T-cell (primary cell): ENCODE measurements around the gene KLHL26. TPM values are rescaled to one million over a fixed set of nuclear protein-coding genes. Genes with fewer than 3 reads are reported as not detected.

Experiments
- ATAC-seq, 4 experiments: fragments of 200-7000 bp in 3 of 4; fragments of 150-1000 bp in 1 of 4; cut with Tn5 transposase; replicated peaks in 1 of 4; 1 replicate in 3 of 4; 2 replicates in 1 of 4; pipeline ENCODE4 v1.10.0; 2021; ENCODE audit warnings: moderate library complexity in 3 of 4, mild to moderate bottlenecking in 2 of 4, moderate number of reproducible peaks in 1 of 4
- CTCF ChIA-PET, 2 donors: fragments of 300-600 bp; sonication (Branson Sonifier 250); formaldehyde crosslinking; loops; one replicate each; lab custom pipeline; 2022; ENCODE audit warnings: antibody characterized with exemption in 2 of 2; lab: Charles Lee
- POLR2A ChIA-PET, 2 donors: fragments of 300-600 bp; sonication (Branson Sonifier 250); formaldehyde crosslinking; loops; one replicate each; lab custom pipeline; 2022; ENCODE audit warnings: antibody characterized with exemption in 2 of 2; lab: Charles Lee
- DNase-seq, 35 experiments: peaks; one replicate each; pipeline versions ENCODE4 v3.0.0 to v3.0.0-alpha.2; 2013 to 2023
- H3K27ac ChIP-seq: one replicate; pipeline ENCODE4 v1.5.1; 2013; ENCODE audit warnings: low read length
- H3K27me3 ChIP-seq, 2 experiments: replicated peaks in 1 of 2; 1 replicate in 1 of 2; 2 replicates in 1 of 2; pipeline versions ENCODE4 v1.6.1 to v1.7.0; 2013; ENCODE audit warnings: low read length in 1 of 2, mixed read lengths in 1 of 2; ENCODE audit not compliant: control insufficient read depth in 2 of 2, insufficient read depth in 2 of 2; ENCODE audit errors: extremely low read depth in 1 of 2
- H3K36me3 ChIP-seq, 2 donors: 1 replicate in 1 of 2; 2 replicates in 1 of 2; pipeline versions ENCODE4 v1.6.1 to v1.7.0; 2013; ENCODE audit warnings: low read length in 1 of 2; ENCODE audit not compliant: control insufficient read depth in 2 of 2, insufficient read depth in 1 of 2; ENCODE audit errors: extremely low read depth in 1 of 2
- H3K4me1 ChIP-seq, 2 experiments: 1 replicate in 1 of 2; 2 replicates in 1 of 2; pipeline versions ENCODE4 v1.6.1 to v1.7.0; 2013; ENCODE audit warnings: low read length in 2 of 2, mixed read lengths in 1 of 2; ENCODE audit not compliant: insufficient read depth in 2 of 2, control insufficient read depth in 1 of 2; ENCODE audit errors: extremely low read depth in 1 of 2
- H3K4me3 ChIP-seq, 2 donors: 1 replicate in 1 of 2; 2 replicates in 1 of 2; pipeline versions ENCODE4 v1.5.1 to v1.7.0; 2013; ENCODE audit warnings: mild to moderate bottlenecking in 2 of 2, low read length in 1 of 2, moderate library complexity in 1 of 2; ENCODE audit not compliant: control insufficient read depth in 1 of 2; ENCODE audit errors: extremely low read depth in 1 of 2
- H3K9me3 ChIP-seq: 2 replicates; pipeline ENCODE4 v1.7.0; 2013
- H3K27ac Mint-ChIP-seq, 2 donors: one replicate each; pipeline ENCODE4 v1.8.0; 2020 to 2021; ENCODE audit warnings: mild to moderate bottlenecking in 2 of 2, mixed read lengths in 2 of 2
- H3K27me3 Mint-ChIP-seq, 2 donors: one replicate each; pipeline ENCODE4 v1.8.0; 2021 to 2022; ENCODE audit warnings: mixed read lengths in 2 of 2
- H3K36me3 Mint-ChIP-seq: one replicate; pipeline ENCODE4 v1.8.0; 2021; ENCODE audit warnings: mixed read lengths
- H3K4me1 Mint-ChIP-seq, 3 donors: one replicate each; pipeline ENCODE4 v1.8.0; 2020 to 2022; ENCODE audit warnings: mixed read lengths in 3 of 3, mild to moderate bottlenecking in 1 of 3
- H3K4me3 Mint-ChIP-seq, 3 donors: one replicate each; pipeline ENCODE4 v1.8.0; 2020 to 2022; ENCODE audit warnings: mild to moderate bottlenecking in 3 of 3, mixed read lengths in 3 of 3, moderate library complexity in 3 of 3
- H3K9me3 Mint-ChIP-seq, 3 donors: one replicate each; pipeline ENCODE4 v1.8.0; 2020 to 2022; ENCODE audit warnings: mixed read lengths in 3 of 3
- WGBS: methylation state at CpG from one replicate; pipeline ENCODE4 v1.1.5; 2013; ENCODE audit warnings: missing lambda C conversion rate; ENCODE audit not compliant: insufficient coverage; 5-methylcytosine and 5-hydroxymethylcytosine counted together
- total RNA-seq, 35 experiments: library from RNA in 6 of 35; stranded (reverse) in 6 of 35; fragments of 120-200 nt in 1 of 35; gene quantifications; one replicate each; pipeline versions ENCODE4 v1.2.1 to v1.2.4 and lab custom pipeline; 2013 to 2026

Gene KLHL26
- total RNA-seq, 5 donors from 2014 or later (not counting 1 experiment from before 2014, with no cell fraction given): 8.8 to 16.4 (median 14.1) TPM

DNA sequence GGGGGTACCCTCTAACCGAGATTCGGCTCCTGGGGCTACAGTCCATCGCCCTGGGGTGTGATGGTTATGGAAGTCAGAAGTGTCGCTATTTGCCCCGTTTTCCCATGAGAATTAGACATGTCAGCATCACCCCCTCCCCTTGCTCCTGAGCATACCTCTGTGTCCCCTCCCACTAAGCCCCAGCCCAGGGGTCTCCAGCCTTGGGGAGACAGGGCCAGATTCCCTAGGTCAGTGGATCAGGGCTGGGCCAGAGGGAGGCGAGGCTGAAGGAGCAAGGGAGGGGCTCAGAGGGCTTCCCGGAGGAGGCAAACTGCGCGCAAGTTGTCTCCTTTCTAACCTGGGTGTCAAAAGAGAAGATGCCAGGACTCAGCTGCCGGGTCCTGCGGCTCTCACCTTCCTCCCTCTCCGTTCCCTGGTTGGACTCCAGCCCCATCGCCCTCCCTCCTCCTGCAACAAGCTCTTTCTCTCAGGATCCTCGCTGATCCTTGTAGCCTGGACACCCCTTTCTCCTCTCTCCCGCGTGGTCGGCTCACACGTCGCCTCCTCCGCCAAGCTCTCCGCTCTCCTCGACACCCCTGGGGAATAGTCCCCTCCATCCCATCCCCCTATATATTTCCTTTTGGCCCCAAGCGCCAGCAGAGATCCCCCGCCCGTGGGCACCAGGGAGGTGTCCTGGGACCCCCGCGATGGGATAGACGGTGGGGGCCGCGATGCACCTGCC is 24.6 kb upstream of the KLHL26 start:
- H3K36me3 ChIP-seq: no peaks in the 10 kb centered on the region
- H3K27me3 ChIP-seq: peaks cover 17 to 94% of the 10 kb centered on the region in 2 experiments
- peaks cover 6 to 38% of the 10 kb centered on the region in 2 experiments for H3K4me1 ChIP-seq
- DNase-seq: no peak
- H3K27me3 Mint-ChIP-seq: peaks cover 53 to 87% of the 10 kb centered on the region in 2 donors
- ATAC-seq: peak in 1 of 4 experiments; percentile 4
- H3K4me3 ChIP-seq: peak overlapping the region; percentile 45 to 79
- H3K4me3 Mint-ChIP-seq: peak overlapping the region; percentile 67 to 78 (median 71)
- WGBS: under 1% methylated on average over 19 of the region's 30 CpGs
- H3K27ac ChIP-seq: no peak overlapping the region
- peaks cover 16 to 35% (median 20%) of the 10 kb centered on the region in 3 donors for H3K4me1 Mint-ChIP-seq
- H3K27ac Mint-ChIP-seq: no peak overlapping the region
- no peaks in the 10 kb centered on the region for H3K9me3 Mint-ChIP-seq
- no peaks in the 10 kb centered on the region for H3K36me3 Mint-ChIP-seq
- ChIA-PET CTCF (interaction anchor here in 1 of 2 donors (0.5 kb wide), 1 partner anchor 61 kb away, joined by 4 read pairs; no protein-coding TSS in a partner anchor), POLR2A (no interaction called here)
- H3K9me3 ChIP-seq: no peaks in the 10 kb centered on the region

DNA sequence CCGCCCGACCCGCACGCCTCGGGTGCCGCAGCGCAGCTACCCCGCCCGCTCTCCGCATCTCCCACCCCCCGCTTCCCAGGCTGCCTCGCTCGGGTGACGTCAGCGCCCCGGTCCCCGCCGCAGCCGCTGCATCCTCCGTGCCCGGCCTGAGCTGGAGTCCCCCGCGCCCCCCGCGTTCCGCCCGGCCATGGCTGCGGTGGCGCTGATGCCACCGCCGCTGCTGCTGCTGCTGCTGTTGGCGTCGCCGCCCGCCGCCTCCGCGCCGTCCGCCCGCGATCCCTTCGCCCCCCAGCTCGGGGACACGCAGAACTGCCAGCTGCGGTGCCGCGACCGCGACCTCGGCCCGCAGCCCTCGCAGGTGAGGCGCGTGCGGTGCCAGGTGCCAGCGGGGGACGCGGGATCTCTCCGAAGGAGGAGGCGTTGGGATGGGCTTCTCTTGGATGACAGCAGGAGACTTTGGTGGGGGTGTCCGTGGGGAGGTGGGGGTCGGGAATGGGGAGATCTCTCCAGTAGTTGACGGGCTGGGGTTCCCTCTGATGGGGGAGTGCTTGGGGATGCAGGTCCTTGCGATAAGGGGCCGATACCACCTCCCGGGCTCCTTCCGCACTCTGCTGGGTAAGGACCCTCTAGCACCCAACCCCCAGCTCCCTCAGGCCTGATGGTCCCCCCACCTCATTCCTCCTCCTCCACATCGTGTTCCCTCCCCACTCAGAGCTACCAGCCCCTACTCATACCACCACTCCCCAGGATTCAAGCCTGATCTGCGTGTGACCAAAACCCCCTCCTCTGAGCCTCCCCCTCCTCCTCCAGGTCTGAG is 23.8 kb upstream of the KLHL26 start, which contains the start of gene TMEM59L:
Gene TMEM59L, plus strand, starts transcription at position 99 of the 817 bp plus-strand sequence. Its CDS starts 89 bp downstream, at position 188.
- Mint-ChIP-seq H3K27ac (no peak within 1 kb of the TSS), H3K4me3 (peak within 1 kb of the TSS; percentile 67 to 78 (median 71)), H3K27me3 (peaks cover 53 to 87% of the 10 kb centered on the region in 2 donors), H3K36me3 (no peaks in the 10 kb centered on the region), H3K4me1 (peaks cover 14 to 31% (median 20%) of the 10 kb centered on the region in 3 donors), H3K9me3 (no peaks in the 10 kb centered on the region)
- Histone ChIP-seq H3K36me3 (no peaks in the 10 kb centered on the region), H3K4me3 (peak within 1 kb of the TSS; percentile 45 to 79), H3K27ac (no peak within 1 kb of the TSS), H3K9me3 (no peaks in the 10 kb centered on the region), H3K27me3 (peaks cover 17 to 94% of the 10 kb centered on the region in 2 experiments), H3K4me1 (peaks cover 6 to 30% of the 10 kb centered on the region in 2 experiments)
- DNase-seq (peak in 31 of 35 experiments; percentile 28 to 70 (median 48)), ATAC-seq (peak; percentile 47 to 83 (median 71))
- WGBS: 2% methylated on average over 62 of the region's 70 CpGs
- CTCF ChIA-PET: no interaction called here
- POLR2A ChIA-PET: interaction anchor here in 1 of 2 donors (0.6 kb wide), 1 partner anchor 183 kb away, joined by 8 read pairs; no protein-coding TSS in a partner anchor

DNA sequence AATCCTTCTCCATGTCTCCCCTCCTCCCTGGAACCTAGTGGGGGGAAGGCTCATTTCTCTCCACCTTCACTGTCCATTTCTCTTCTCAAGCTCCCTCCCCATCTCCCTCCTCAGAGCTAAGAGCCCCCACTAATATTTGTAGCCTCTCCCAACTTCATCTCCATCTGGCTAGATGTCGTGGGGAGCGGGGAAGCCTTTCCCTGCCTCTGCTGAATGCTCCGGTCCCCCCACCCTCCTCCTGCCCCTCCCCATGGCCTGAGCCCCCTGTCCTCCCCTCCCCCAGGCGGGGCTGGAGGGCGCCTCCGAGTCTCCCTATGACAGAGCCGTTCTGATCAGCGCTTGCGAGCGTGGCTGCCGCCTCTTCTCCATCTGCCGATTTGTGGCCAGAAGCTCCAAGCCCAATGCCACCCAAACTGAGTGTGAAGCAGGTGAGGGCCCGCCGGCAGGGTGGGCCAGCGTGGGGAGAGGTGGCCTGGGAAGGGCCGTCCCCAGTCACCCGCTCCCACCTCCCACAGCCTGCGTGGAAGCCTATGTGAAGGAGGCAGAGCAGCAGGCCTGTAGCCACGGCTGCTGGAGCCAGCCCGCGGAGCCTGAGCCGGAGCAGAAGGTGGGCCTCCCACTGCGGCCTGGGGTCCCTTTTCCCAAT is 23.1 kb upstream of the KLHL26 start:
- Histone ChIP-seq H3K4me3 (no peak overlapping the region), H3K4me1 (peaks cover 6 to 27% of the 10 kb centered on the region in 2 experiments), H3K27me3 (peaks cover 12 to 91% of the 10 kb centered on the region in 2 experiments), H3K27ac (no peak overlapping the region), H3K9me3 (no peaks in the 10 kb centered on the region), H3K36me3 (no peaks in the 10 kb centered on the region)
- H3K27me3 Mint-ChIP-seq: peaks cover 47 to 82% of the 10 kb centered on the region in 2 donors
- H3K4me1 Mint-ChIP-seq: peaks cover 14 to 26% (median 20%) of the 10 kb centered on the region in 3 donors
- ATAC-seq (no peak), DNase-seq (no peak)
- 44% methylated on average over 14 of the region's 23 CpGs for WGBS
- H3K36me3 Mint-ChIP-seq: no peaks in the 10 kb centered on the region
- H3K9me3 Mint-ChIP-seq: no peaks in the 10 kb centered on the region
- CTCF ChIA-PET: no interaction called here
- POLR2A ChIA-PET: interaction anchor here in 1 of 2 donors (0.6 kb wide), 1 partner anchor 182 kb away, joined by 8 read pairs; no protein-coding TSS in a partner anchor
- H3K4me3 Mint-ChIP-seq: peak overlapping the region; percentile 50 to 78 (median 55)
- H3K27ac Mint-ChIP-seq: no peak overlapping the region

DNA sequence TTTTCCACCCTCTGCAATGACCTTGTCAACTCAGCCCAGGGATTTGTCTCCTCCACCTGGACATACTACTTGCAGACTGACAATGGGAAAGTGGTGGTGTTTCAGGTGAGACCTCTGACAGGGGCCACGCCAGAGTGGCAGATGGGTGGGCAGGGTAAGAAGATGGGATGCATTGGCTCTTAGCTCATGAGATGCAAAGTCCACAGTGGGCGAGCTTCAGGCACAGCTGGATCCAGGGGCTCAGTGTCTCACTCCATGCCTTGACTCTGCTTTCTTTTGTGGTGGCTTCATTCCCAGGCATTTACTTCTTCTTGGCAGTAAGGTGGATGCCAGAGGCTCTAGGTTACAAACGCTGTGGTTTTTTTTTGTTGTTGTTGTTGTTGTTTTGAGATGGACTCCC is 20.8 kb upstream of the KLHL26 start:
- Histone ChIP-seq H3K27ac (no peak overlapping the region), H3K27me3 (peaks cover 9 to 85% of the 10 kb centered on the region in 2 experiments), H3K4me3 (no peak overlapping the region), H3K9me3 (no peaks in the 10 kb centered on the region), H3K36me3 (no peaks in the 10 kb centered on the region), H3K4me1 (peaks cover 6 to 22% of the 10 kb centered on the region in 2 experiments)
- Mint-ChIP-seq H3K27me3 (peaks cover 35 to 72% of the 10 kb centered on the region in 2 donors), H3K9me3 (no peaks in the 10 kb centered on the region), H3K4me1 (peaks cover 12 to 18% (median 17%) of the 10 kb centered on the region in 3 donors), H3K36me3 (no peaks in the 10 kb centered on the region), H3K4me3 (no peak overlapping the region), H3K27ac (no peak overlapping the region)
- ATAC-seq (no peak), DNase-seq (no peak)
- 92% methylated on average over 2 of the region's 3 CpGs for WGBS
- ChIA-PET CTCF (no interaction called here), POLR2A (no interaction called here)

DNA sequence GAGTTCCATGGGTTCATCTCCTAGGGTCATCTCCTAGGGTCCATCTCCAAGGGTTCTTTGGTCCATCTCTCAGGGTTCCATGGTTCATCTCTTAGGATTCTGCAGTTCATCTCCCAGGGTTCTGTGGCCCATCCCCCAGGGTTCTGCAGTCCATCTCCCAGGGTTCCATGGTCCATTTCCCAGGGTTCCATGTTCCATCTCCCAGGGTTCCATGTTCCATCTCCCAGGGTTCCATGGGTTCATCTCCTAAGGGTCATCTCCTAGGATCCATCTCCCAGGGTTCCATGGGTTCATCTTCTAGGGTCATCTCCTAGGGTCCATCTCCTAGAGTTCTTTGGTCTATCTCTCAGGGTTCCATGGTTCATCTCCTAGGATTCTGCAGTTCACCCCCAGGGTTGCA is 19.3 kb upstream of the KLHL26 start:
- peaks cover 1 to 7% (median 5%) of the 10 kb centered on the region in 3 donors for H3K4me1 Mint-ChIP-seq
- Histone ChIP-seq H3K4me3 (no peak overlapping the region), H3K27me3 (peaks cover 5 to 74% of the 10 kb centered on the region in 2 experiments), H3K27ac (no peak overlapping the region), H3K4me1 (peaks cover 0 to 7% of the 10 kb centered on the region in 2 experiments), H3K9me3 (no peaks in the 10 kb centered on the region), H3K36me3 (no peaks in the 10 kb centered on the region)
- no peak overlapping the region for H3K4me3 Mint-ChIP-seq
- peaks cover 32 to 59% of the 10 kb centered on the region in 2 donors for H3K27me3 Mint-ChIP-seq
- ATAC-seq (no peak), DNase-seq (no peak)
- no peaks in the 10 kb centered on the region for H3K9me3 Mint-ChIP-seq
- POLR2A ChIA-PET: no interaction called here
- CTCF ChIA-PET: no interaction called here
- H3K36me3 Mint-ChIP-seq: no peaks in the 10 kb centered on the region
- H3K27ac Mint-ChIP-seq: no peak overlapping the region
